NCI-H82 (cell line): Measurements from ENCODE around the gene PTPRG.

Experiments
- DNase-seq: peaks from one replicate; lab custom pipeline; 2025; lab: John Stamatoyannopoulos, UW

The PTPRG gene

DNA sequence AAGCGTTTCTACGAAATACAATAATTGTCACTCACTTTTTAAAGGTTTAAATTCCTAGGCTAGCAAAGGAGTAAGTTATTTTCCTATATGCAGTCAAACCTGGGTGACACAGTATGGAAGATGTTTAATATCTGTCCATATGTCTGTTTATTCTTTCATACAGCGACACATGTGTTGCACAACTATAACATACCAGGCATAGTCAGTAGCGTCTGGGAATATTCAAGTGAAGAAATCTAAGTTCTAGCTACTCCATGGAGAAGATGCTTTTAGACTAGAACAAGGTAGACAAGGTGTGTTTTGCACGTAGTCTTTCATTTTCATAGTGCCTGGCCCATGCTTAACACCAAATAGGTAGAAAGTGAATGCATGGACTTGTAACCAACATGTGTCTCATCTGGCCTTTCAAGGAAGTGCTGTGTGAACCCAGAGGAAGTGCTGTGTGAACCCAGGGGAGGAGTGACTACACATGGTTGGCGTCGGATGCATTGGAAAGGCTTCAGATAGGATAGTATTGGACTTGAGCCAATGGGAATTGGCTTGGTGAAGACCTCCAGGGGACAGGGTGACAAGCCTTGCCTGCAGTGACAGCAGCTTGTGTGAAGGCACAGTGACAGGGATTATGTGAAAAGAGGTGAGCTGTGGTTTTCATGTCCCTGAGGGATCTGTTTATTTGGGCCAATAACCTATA lies 267.0 kb downstream of the PTPRG start:
- DNase-seq, result peak; percentile 8

- DNase-seq, result peak; percentile 23
These were observed 267.7 kb downstream of the PTPRG start for GRCh38 chr3:61828880-61829721.

DNA sequence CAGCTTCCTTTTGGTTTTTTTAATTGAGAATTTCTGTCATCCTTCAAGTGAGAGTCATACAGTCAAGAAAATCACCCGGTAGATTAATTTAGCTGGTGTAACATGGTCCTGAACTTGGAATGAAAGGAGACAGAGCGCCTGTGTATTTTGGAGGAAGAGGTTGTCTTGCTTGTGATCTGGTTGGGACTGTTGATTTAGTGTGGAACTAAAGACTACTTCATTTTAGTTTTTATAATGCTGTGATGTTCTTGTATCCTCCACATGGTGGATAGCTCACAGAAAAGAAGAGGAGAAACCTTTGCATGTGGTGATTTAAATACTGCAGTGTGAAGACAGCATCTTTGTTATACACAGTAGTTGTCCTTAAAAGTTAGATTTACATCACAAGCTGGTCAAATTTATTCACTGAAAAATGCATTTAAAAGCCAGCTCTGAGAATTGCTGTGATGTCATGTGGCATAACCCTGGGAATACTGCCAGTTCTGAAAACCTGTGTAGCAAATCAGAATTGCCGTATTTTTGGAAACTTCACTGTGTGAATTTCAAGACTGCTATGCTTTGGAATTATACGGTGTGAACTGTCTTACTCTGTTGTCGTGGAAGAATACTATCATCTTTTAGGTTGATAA lies 268.5 kb downstream of the PTPRG start:
- DNase-seq, result no peak

GRCh38 chr3:61831973-61832372 lies 270.6 kb downstream of the PTPRG start:
- DNase-seq, result no peak

DNA sequence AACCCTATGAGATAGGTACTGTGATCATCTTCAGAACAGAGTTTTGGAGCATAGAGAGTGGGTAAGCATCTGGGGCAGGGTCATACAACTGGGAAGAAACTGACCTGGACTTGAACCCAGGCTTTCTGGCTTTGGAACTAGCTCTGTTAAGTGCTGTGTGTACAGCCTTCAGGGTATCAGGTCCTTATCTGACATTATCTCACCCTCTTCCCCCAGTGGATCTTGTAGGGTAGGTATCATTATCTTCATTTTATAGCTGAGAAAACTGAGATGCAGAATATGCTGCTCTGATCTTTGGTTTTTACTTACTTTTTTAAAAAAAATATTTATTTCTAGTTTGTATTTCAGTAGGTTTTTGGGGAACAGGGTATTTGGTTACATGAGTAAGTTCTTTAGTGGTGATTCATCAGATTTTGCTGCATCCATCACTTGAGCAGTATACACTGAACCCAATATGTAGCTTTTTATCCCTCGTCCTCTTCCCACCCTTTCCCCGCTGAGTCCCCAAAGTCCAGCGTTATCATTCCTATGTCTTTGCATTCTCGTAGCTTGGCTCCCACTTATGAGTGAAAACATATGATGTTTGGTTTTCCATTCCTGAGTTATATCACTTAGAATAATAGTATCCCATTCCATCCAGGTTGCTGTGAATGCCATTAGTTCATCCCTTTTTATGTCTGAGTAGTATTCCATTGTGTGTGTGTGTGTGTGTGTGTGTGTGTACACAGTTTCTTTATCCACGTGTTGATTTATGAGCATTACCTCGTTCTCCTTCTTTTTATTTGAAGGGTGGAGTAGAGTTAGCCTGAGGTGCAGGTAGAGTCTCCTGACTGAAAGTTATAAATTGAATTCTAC lies 271.2 kb downstream of the PTPRG start:
- no peak for DNase-seq

GRCh38 chr3:61839256-61839655 lies 277.9 kb downstream of the PTPRG start:
- no peak for DNase-seq

GRCh38 chr3:61841111-61841845 lies 279.9 kb downstream of the PTPRG start:
- DNase-seq, result no peak

- DNase-seq, result no peak
These were observed 280.6 kb downstream of the PTPRG start for GRCh38 chr3:61841988-61842387.

DNA sequence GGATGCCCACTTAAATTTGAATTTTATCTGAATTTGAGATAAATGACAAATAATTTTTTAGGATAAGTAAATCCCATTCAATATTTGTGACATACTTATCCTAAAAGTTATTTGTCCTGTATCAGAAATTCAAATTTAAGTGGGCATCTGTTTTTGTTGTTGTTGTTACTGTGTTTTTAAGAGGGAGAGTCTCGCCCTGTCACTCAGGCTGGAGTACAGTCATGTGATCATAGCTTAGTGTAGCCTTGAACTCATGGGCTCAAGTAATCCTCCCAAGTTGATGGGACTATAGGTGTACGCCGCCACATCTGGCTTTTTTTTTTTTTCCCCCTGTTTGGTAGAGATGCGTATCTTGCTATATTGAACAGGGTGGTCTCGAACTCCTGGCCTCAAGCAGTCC lies 283.0 kb downstream of the PTPRG start:
- no peak for DNase-seq

DNA sequence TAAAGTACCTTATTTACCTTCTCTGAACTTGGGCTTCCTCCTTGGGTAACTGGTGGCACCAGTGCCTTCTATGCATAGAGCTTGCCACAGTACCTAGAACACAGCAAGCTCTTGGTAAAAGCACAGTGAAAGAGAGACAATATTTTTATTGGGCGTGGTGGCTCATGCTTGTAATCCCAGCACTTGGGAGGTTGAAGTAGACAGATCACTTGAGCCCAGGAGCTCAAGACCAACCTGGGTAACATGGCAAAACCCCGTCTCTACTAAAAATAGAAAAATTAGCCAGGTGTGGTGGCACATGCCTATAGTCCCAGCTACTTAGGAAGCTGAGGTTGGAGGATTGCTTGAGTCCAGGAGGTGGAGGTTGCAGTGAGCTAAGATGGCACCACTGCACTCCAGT lies 285.1 kb downstream of the PTPRG start:
- no peak for DNase-seq

DNA sequence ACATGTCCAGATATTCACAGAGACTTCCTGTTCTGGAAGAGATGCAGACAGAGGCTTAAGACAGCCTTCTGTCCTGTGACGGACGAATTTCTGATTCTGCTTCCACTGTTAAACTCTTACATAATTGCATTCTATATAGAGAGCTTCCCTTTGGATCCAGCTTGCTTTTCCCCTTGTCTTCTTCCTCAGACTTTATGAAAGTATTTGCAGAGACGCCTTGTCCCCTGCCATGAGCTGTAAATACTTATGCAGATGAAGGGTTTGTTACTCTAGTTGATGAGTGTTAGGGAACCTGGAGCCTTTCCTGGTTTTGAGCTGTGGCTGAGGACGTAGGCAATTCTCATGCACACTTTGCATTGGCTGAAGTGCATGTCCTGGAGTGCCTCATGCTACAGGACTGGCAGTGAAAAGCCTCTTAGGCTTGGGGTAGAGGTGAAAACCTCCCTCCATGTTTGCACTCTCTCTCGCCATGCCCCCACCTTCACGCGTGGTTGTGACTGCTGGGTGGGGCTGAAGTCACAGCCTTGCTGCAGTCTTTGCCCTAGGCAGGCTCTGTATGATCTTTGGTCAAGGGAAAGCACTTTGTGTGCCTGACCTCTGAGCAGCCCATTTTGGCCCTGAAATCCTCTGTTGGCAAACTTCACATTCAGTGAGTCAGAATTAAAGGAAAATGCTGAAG lies 286.6 kb downstream of the PTPRG start:
- no peak for DNase-seq

DNA sequence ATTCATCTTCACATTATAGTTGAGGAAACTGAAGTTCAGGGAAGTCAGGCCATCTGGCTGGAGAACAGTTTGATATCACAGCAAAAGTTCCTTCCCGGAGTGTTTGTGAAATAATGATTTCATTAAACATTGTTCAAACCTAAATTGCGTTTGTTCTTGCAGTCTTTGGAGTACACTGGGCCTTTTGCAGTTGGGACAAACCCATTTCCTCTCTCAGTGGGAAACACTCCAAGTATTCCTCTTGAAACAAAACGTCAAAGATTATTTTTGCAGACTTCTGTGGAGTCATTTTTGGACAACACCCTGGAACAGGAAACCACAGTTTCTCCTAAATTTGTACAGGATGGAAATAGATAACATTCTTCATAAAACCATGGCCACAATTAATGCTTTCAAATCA lies 287.5 kb downstream of the PTPRG start:
- no peak for DNase-seq

GRCh38 chr3:61853912-61854311 lies 292.5 kb downstream of the PTPRG start:
- no peak for DNase-seq

DNA sequence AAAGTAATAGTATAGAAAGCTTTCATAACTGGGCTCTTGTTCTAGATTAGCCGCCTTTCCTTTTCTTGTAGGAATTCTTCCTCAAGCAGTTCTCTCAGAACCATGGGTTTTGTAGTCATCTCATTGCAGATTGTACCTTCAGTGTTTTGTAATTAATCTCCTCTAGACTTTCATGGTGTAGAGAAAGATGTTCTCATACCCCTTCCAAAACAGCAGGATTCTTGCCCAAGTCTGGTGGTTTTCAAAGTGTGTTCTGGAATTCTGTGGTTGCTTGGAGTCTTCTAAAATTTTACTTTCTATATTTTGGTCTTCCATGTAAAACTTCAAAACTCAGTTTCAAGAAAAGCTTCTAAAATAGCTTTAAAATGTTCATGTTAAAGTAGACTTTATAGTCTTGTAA lies 293.8 kb downstream of the PTPRG start:
- DNase-seq, result no peak

DNA sequence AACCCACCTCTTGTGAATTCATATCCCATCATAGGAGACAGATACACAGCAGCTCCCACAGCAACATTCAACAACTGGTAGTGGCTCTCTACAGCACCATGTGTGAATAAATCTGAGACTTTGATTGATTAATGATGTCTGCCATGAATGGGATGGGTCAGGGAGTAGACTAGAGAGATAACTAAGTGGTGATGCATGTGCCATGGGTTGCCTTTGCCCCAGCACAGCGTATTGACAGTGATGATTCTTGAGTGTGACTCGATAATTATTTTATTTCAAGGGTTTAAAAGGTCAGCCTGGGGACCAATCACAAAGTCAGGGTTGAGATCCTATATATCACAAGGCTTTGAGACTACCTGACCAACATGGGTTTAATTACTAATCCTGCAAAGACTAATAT lies 295.9 kb downstream of the PTPRG start:
- DNase-seq, result no peak

DNA sequence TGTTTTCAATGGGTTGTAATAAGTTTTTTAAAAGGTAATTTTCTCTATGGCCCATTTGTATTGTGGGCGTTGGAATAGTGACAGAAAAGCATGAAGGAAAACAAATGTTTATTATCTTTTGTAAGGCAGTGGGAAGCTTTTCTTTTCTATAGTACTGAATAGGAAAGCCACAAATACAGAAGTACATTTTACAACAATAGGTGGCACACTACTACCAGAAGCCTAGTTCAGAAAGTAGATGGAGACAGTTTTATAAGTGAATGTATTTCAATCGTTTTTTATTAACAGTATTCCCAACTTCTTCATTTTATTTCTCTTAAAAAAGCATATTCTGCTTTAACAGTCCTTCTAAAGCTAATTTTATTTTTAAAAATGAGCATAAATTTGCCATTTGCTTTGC lies 296.7 kb downstream of the PTPRG start:
- peak; percentile 23 for DNase-seq

DNA sequence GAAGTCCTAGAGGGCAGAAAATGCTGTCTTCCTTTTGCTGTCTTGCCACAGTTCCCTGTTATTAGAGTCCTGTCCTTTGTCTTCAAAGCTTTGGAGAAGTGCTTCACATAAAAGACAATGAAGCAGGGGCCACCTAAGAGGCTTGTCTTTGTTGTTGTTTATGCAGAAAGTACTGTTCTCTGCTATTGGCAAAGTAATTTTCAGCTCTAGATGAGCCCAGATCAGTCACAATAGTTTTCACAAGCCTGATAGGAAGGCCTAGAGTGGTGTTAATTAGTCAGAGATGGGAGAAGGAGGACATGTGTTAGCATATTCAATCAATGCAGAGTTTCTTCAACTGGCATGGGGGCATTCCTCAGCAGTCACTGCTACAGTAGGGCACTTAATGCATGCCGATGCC lies 300.0 kb downstream of the PTPRG start:
- DNase-seq, result no peak

GRCh38 chr3:61862614-61863289 lies 301.4 kb downstream of the PTPRG start:
- no peak for DNase-seq

- no peak for DNase-seq
These were observed 302.2 kb downstream of the PTPRG start for GRCh38 chr3:61863579-61863978.

DNA sequence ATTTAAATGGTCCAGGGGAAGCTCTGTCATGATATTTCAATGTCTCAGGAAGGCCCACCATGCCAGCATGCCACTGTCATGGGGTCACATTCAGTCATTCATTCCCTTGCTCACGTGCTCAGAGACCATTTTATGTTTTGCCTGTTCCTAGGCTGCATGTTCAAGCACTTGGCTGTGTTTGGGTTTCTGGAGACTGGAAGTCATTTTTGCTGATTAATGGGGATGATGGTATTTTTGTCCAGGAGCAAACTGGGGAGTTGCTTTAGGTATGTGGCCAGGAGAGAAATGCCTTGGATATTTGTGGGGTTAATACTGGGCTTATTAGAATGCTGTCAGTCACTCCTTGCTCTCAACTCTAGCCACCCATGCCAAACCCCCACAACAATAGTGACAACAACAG lies 303.5 kb downstream of the PTPRG start:
- no peak for DNase-seq
